ENCODE results near the gene ODF2L. TPM values are rescaled to one million over a fixed set of nuclear protein-coding genes. Genes with fewer than 3 reads are reported as not detected.

Gene ODF2L
- total and polyA plus RNA-seq, 12 donors, result 10.2 to 277 (median 39.3) TPM

DNA sequence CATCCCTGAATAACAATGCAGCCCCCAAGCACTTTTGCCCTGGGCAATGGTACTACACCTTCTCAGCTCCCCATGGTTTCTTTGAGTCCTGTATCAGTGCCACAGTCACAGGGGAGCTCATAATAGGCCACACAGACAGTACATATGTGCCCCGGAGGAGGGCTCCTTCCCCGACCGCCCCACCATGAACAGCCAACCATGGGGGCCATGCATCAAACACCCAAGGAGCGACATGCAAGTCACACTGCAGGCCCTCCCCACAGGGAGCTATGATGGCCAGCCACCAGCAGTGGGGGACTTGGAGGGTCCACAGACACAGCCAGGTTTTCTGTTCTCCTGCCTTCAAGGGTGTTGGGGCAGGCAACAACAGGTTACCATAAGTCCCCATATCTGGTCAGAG is 14.8 kb upstream of the ODF2L start:
- Histone ChIP-seq H3K27me3 (no peaks in the 10 kb centered on the region), H3K36me3 (replicated peaks in 1 of 2) (no peaks in the 10 kb centered on the region), H3K4me3 (no peak overlapping the region), H3K4me1 (replicated peaks in 1 of 2) (no peaks in the 10 kb centered on the region), H3K27ac (no peak overlapping the region), H3K9me3 (replicated peaks in 1 of 3) (no peaks in the 10 kb centered on the region)
- TF ChIP-seq CTCF (IDR thresholded peaks at IDR 0.05) (no peak), POLR2A (IDR thresholded peaks at IDR 0.05) (no peak)
- no peak for DNase-seq
- 95 to 100% (median 98%) methylated on average over 2 to 4 of the region's 4 CpGs for WGBS, 4 donors
- intact Hi-C loops (cut with DNase I), result no loop called here

DNA sequence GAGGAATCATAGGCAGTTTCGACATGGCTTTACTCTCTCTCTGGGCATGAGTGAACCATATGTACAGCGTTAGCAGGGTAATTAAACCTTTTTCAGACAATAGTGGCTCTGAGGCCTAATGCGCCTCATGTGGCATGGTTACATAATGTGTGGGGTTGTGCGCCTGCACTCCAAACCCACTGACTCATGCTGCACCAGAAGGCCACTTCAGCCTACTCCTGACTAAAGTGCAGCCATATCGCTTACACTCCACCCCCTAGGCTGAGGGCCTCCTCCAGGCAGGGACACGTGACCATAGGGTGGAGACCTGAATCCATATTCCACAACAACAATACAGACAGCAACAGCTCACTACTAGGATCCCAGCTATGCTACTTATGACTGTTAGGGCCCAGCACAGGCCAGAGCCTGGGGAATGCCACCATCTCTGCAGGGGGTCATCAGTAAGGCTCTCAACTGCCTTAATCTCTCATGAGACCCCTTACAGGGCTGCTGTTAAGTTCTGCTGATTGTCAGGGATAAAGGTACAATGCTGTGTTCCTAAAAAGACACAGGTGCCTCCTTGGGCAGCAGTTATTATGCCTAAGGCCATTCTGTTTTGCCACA is 13.4 kb upstream of the ODF2L start:
- H3K9me3 ChIP-seq (replicated peaks in 1 of 3), result no peaks in the 10 kb centered on the region
- WGBS, 4 donors, result 87 to 97% (median 90%) methylated on average over 4 to 6 of the region's 6 CpGs

DNA sequence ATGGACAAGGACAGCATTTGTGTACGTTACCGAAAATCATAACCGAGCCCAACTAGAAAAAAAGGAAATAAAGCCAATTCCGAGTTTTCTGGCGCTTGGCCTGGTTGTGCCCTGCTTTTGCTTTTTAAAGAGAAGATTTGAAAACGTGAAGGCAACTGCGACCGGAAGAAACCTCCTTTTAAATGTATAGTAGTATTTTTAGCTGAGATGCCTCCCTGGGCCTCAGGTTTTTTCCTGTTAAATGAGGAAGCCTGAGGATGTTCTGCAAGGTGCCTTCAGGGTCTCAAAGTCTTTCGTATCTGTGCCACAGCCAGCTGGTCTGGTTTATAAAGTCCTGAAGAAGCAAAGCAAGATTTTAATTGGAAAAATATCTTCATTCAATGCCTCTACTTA is 371 bp upstream of the ODF2L start:
- no peaks in the 10 kb centered on the region for H3K36me3 ChIP-seq (replicated peaks in 1 of 2)
- DNase-seq, result no peak
- TF ChIP-seq POLR2A (IDR thresholded peaks at IDR 0.05), result no peak
- no peak for TF ChIP-seq CTCF (IDR thresholded peaks at IDR 0.05)
- intact Hi-C loops (cut with DNase I), result no loop called here
- H3K27ac ChIP-seq, result peak overlapping the region; percentile 4 to 89 (median 74)
- no peaks in the 10 kb centered on the region for H3K9me3 ChIP-seq (replicated peaks in 1 of 3)
- H3K4me3 ChIP-seq, result peak overlapping the region in 3 of 4 donors; percentile 68 to 77 (median 75)
- 0 to 2% (median 1%) methylated on average over 9 of the region's 9 CpGs for WGBS, 4 donors
- peaks cover 9 to 34% of the 10 kb centered on the region in 2 donors for H3K4me1 ChIP-seq (replicated peaks in 1 of 2)
- no peaks in the 10 kb centered on the region for H3K27me3 ChIP-seq

More for the DNA sequence above, 13.4 kb upstream of the ODF2L start:
- intact Hi-C loops (cut with DNase I), result no loop called here
- TF ChIP-seq CTCF (IDR thresholded peaks at IDR 0.05), result no peak
- no peak for TF ChIP-seq POLR2A (IDR thresholded peaks at IDR 0.05)
- DNase-seq, result no peak
- Histone ChIP-seq H3K4me3 (no peak overlapping the region), H3K27ac (no peak overlapping the region), H3K36me3 (replicated peaks in 1 of 2) (no peaks in the 10 kb centered on the region), H3K4me1 (replicated peaks in 1 of 2) (no peaks in the 10 kb centered on the region), H3K27me3 (no peaks in the 10 kb centered on the region)

DNA sequence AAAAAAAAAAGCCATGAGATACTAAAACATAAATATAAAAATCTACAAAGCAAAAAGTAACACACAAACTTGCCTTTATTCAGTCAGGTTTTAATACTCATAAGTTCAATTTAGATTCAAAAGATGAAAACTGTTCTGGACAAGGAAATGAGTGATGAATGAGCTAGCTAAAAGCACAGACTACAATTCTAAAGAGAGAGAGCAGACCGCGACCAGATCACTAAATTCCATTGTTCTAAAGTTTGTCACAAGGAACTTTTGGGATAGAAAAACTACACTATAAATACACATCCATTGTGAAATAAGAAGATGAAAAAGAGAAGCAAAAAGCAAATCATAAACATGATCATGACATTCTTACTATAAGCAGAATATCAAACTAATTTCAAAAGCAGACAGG is 1.7 kb downstream of the ODF2L start:
- peaks cover 13 to 40% of the 10 kb centered on the region in 2 donors for H3K4me1 ChIP-seq (replicated peaks in 1 of 2)
- H3K27me3 ChIP-seq, result no peaks in the 10 kb centered on the region
- no peaks in the 10 kb centered on the region for H3K36me3 ChIP-seq (replicated peaks in 1 of 2)
- no peak overlapping the region for H3K4me3 ChIP-seq
- TF ChIP-seq POLR2A (IDR thresholded peaks at IDR 0.05) (no peak), CTCF (IDR thresholded peaks at IDR 0.05) (no peak)
- 69 to 80% (median 71%) methylated on average over 2 of the region's 2 CpGs for WGBS, 4 donors
- H3K9me3 ChIP-seq (replicated peaks in 1 of 3), result no peaks in the 10 kb centered on the region
- H3K27ac ChIP-seq, result no peak overlapping the region
- intact Hi-C loops (cut with DNase I), result no loop called here
- no peak for DNase-seq

Data from adrenal gland (tissue), 12 donors.